GM23338 (cell line): Measurements from ENCODE around the gene ACTL6B. TPM values are rescaled to one million over a fixed set of nuclear protein-coding genes. Genes with fewer than 3 reads are reported as not detected.

Experiments
- ATAC-seq: fragments of 200-7000 bp; cut with Tn5 transposase; 3 replicates; pipeline ENCODE4 v1.9.1; 2020
- DNase-seq: peaks from one replicate; pipeline ENCODE4 v3.0.0-alpha.2; 2015; ENCODE audit warnings: low spot score
- H2AFZ ChIP-seq: fragments of 200-600 bp; sonication (generic); 2 replicates; pipeline ENCODE4 v1.8.0; 2016; ENCODE audit warnings: antibody characterized with exemption, mild to moderate bottlenecking, moderate library complexity
- H3F3A ChIP-seq: fragments of 200-600 bp; sonication (generic); replicated peaks from 2 replicates; pipeline ENCODE4 v1.8.0; 2017; ENCODE audit warnings: antibody characterized with exemption, mixed run types, low read depth
- H3K27ac ChIP-seq: fragments of 200-600 bp; sonication (generic); 2 replicates; pipeline ENCODE4 v1.6.1; 2016; ENCODE audit warnings: low read depth
- H3K27me3 ChIP-seq: fragments of 200-600 bp; sonication (generic); 2 replicates; pipeline ENCODE4 v1.8.0; 2016; ENCODE audit warnings: mild to moderate bottlenecking, mixed run types, moderate library complexity; ENCODE audit not compliant: insufficient read depth
- H3K36me3 ChIP-seq: fragments of 200-600 bp; sonication (generic); 2 replicates; pipeline ENCODE4 v1.8.0; 2016; ENCODE audit warnings: mild to moderate bottlenecking; ENCODE audit not compliant: insufficient read depth
- H3K4me1 ChIP-seq: fragments of 200-600 bp; sonication (generic); 2 replicates; pipeline ENCODE4 v1.8.0; 2016; ENCODE audit warnings: mild to moderate bottlenecking, moderate library complexity; ENCODE audit not compliant: insufficient read depth
- H3K4me2 ChIP-seq: fragments of 200-600 bp; sonication (generic); 2 replicates; pipeline ENCODE4 v1.7.1; 2017; ENCODE audit warnings: mixed run types
- H3K4me3 ChIP-seq: fragments of 200-600 bp; sonication (generic); 2 replicates; pipeline ENCODE4 v1.6.1; 2016; ENCODE audit warnings: mixed run types
- H3K79me2 ChIP-seq: fragments of 200-600 bp; sonication (generic); replicated peaks from 2 replicates; pipeline ENCODE4 v1.8.0; 2017; ENCODE audit warnings: mild to moderate bottlenecking; ENCODE audit not compliant: insufficient read depth
- H3K9me2 ChIP-seq: fragments of 200-600 bp; sonication (generic); 2 replicates; pipeline ENCODE4 v1.8.0; 2017; ENCODE audit not compliant: insufficient read depth
- H4K20me1 ChIP-seq: fragments of 200-600 bp; sonication (generic); replicated peaks from 2 replicates; pipeline ENCODE4 v1.8.0; 2017; ENCODE audit warnings: mild to moderate bottlenecking; ENCODE audit not compliant: insufficient read depth
- H3K27ac Mint-ChIP-seq: 2 replicates; pipeline ENCODE4 v1.8.0; 2020; ENCODE audit warnings: inconsistent platforms, mild to moderate bottlenecking, moderate library complexity, mixed read lengths
- H3K27me3 Mint-ChIP-seq: 3 replicates; pipeline ENCODE4 v1.8.0; 2022; ENCODE audit warnings: low read depth, mild to moderate bottlenecking, moderate library complexity, mixed read lengths, inconsistent platforms; ENCODE audit not compliant: insufficient read depth, poor library complexity
- H3K36me3 Mint-ChIP-seq: 3 replicates; pipeline ENCODE4 v1.8.0; 2021; ENCODE audit warnings: low read depth, mild to moderate bottlenecking, inconsistent platforms, moderate library complexity, mixed read lengths
- H3K4me1 Mint-ChIP-seq: 3 replicates; pipeline ENCODE4 v1.8.0; 2020; ENCODE audit warnings: mild to moderate bottlenecking, inconsistent platforms, mixed read lengths
- H3K4me3 Mint-ChIP-seq: 3 replicates; pipeline ENCODE4 v1.8.0; 2021; ENCODE audit warnings: moderate library complexity, mild to moderate bottlenecking, inconsistent platforms, mixed read lengths
- H3K9me3 Mint-ChIP-seq: 3 replicates; pipeline ENCODE4 v1.8.0; 2020; ENCODE audit warnings: moderate library complexity, mild to moderate bottlenecking, inconsistent platforms, mixed read lengths
- CREB1 ChIP-seq: fragments of 250-450 bp; sonication (Bioruptor Pico); IDR thresholded peaks from 2 replicates; pipeline ENCODE4 v1.5.0; 2020; ENCODE audit warnings: low read depth, mild to moderate bottlenecking, moderate library complexity
- EZH2 ChIP-seq: fragments of 200-600 bp; sonication (generic); IDR thresholded peaks from one replicate; pipeline ENCODE4 v1.8.0; 2017; ENCODE audit warnings: antibody characterized with exemption, mild to moderate bottlenecking, low read depth; ENCODE audit not compliant: unreplicated experiment
- EZH2phosphoT487 ChIP-seq: fragments of 200-600 bp; sonication (generic); IDR thresholded peaks from one replicate; pipeline ENCODE4 v1.8.1; 2018; ENCODE audit warnings: antibody characterized with exemption; ENCODE audit not compliant: unreplicated experiment
- JUNB ChIP-seq: IDR thresholded peaks from one replicate; pipeline ENCODE4 v1.6.1; 2016; ENCODE audit warnings: antibody characterized with exemption; ENCODE audit not compliant: unreplicated experiment
- NANOG ChIP-seq: IDR thresholded peaks from 2 replicates; pipeline ENCODE4 v1.6.1; 2016; ENCODE audit warnings: antibody characterized with exemption, borderline replicate concordance
- POLR2AphosphoS5 ChIP-seq: IDR thresholded peaks from 2 replicates; pipeline ENCODE4 v1.6.1; 2016; ENCODE audit warnings: antibody characterized with exemption, low read depth
- STAT1 ChIP-seq: IDR thresholded peaks from one replicate; pipeline ENCODE4 v1.6.1; 2016; ENCODE audit warnings: antibody characterized with exemption; ENCODE audit not compliant: unreplicated experiment
- ZNF114 ChIP-seq: fragments of 250-450 bp; sonication (Bioruptor Pico); IDR thresholded peaks from 2 replicates; pipeline ENCODE4 v1.5.0; 2020; ENCODE audit warnings: mild to moderate bottlenecking, moderate library complexity
- ZNF331 ChIP-seq: fragments of 250-450 bp; sonication (Bioruptor Pico); IDR thresholded peaks from 2 replicates; pipeline ENCODE4 v1.5.0; 2020; ENCODE audit warnings: low read depth, mild to moderate bottlenecking, moderate library complexity
- polyA plus RNA-seq: library from polyadenylated mRNA; unstranded; fragments of >200 nt; fragmentation: Nextera tagmentation; extraction: Ambion mirVana; gene quantifications from 2 replicates; pipeline ENCODE4 v1.2.1, GENCODE V29; 2016
- total RNA-seq: library from RNA; depleted of rRNA; stranded (reverse); fragments of >200 nt; shearing (Covaris generic); gene quantifications from 2 replicates; pipeline ENCODE4 v1.2.3, GENCODE V29; 2014
- TF ChIP-seq, protein P1 (sequence below): fragments of 250-450 bp; sonication (Bioruptor Pico); IDR thresholded peaks from 2 replicates; pipeline ENCODE4 v1.5.0; 2020; ENCODE audit warnings: mild to moderate bottlenecking, moderate library complexity
- TF ChIP-seq, protein P2 (sequence below): IDR thresholded peaks from one replicate; pipeline ENCODE4 v1.6.1; 2018; ENCODE audit warnings: antibody characterized with exemption; ENCODE audit not compliant: unreplicated experiment

Gene ACTL6B
- total and polyA plus RNA-seq, 2 experiments from 2014 or later: 0.69 to 2.5 TPM

DNA sequence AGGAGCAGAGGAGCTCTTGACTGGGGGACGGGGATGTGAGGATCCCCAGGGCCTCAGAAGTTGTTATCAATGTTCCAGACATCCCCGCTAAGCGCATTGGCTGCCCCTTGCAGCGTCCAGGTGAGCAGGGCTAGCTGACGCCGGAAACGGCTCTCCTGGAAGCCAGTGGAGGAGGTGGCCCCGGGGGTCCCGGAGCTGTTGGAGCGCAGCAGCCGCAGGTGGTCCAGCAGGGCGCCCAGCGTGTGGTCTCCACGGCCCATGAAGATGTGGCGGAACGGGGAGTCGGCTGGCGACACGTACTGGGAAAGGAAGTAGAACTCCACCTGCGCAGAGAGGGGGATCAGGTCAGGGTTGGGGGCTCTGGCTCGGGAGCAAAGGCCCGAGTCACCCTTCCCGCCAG is 35.4 kb downstream of the ACTL6B start:
- DNase-seq (no peak), ATAC-seq (no peak)
- Mint-ChIP-seq H3K27ac (peak overlapping the region; percentile 20), H3K4me1 (peaks cover 2% of the 10 kb centered on the region; the same call in 2 of the 3 replicates), H3K4me3 (no peak overlapping the region), H3K36me3 (no peaks in the 10 kb centered on the region), H3K27me3 (peaks cover 18% of the 10 kb centered on the region), H3K9me3 (no peaks in the 10 kb centered on the region)
- no peak overlapping the region for H3K27ac ChIP-seq
- no peaks in the 10 kb centered on the region for H3K79me2 ChIP-seq
- H3K9me2 ChIP-seq: no peaks in the 10 kb centered on the region
- H3K36me3 ChIP-seq: no peaks in the 10 kb centered on the region
- H3K27me3 ChIP-seq: peaks cover 4% of the 10 kb centered on the region; the same call in 1 of the 2 replicates
- no peak overlapping the region for H3K4me3 ChIP-seq
- H2AFZ ChIP-seq: no peak overlapping the region
- no peak for TF ChIP-seq CREB1 (CRISPR knock-in tag)
- TF ChIP-seq POLR2AphosphoS5: no peak
- TF ChIP-seq EZH2: no peak
- TF ChIP-seq EZH2phosphoT487: no peak
- TF ChIP-seq ZNF331 (CRISPR knock-in tag): no peak
- TF ChIP-seq, protein P1, sequence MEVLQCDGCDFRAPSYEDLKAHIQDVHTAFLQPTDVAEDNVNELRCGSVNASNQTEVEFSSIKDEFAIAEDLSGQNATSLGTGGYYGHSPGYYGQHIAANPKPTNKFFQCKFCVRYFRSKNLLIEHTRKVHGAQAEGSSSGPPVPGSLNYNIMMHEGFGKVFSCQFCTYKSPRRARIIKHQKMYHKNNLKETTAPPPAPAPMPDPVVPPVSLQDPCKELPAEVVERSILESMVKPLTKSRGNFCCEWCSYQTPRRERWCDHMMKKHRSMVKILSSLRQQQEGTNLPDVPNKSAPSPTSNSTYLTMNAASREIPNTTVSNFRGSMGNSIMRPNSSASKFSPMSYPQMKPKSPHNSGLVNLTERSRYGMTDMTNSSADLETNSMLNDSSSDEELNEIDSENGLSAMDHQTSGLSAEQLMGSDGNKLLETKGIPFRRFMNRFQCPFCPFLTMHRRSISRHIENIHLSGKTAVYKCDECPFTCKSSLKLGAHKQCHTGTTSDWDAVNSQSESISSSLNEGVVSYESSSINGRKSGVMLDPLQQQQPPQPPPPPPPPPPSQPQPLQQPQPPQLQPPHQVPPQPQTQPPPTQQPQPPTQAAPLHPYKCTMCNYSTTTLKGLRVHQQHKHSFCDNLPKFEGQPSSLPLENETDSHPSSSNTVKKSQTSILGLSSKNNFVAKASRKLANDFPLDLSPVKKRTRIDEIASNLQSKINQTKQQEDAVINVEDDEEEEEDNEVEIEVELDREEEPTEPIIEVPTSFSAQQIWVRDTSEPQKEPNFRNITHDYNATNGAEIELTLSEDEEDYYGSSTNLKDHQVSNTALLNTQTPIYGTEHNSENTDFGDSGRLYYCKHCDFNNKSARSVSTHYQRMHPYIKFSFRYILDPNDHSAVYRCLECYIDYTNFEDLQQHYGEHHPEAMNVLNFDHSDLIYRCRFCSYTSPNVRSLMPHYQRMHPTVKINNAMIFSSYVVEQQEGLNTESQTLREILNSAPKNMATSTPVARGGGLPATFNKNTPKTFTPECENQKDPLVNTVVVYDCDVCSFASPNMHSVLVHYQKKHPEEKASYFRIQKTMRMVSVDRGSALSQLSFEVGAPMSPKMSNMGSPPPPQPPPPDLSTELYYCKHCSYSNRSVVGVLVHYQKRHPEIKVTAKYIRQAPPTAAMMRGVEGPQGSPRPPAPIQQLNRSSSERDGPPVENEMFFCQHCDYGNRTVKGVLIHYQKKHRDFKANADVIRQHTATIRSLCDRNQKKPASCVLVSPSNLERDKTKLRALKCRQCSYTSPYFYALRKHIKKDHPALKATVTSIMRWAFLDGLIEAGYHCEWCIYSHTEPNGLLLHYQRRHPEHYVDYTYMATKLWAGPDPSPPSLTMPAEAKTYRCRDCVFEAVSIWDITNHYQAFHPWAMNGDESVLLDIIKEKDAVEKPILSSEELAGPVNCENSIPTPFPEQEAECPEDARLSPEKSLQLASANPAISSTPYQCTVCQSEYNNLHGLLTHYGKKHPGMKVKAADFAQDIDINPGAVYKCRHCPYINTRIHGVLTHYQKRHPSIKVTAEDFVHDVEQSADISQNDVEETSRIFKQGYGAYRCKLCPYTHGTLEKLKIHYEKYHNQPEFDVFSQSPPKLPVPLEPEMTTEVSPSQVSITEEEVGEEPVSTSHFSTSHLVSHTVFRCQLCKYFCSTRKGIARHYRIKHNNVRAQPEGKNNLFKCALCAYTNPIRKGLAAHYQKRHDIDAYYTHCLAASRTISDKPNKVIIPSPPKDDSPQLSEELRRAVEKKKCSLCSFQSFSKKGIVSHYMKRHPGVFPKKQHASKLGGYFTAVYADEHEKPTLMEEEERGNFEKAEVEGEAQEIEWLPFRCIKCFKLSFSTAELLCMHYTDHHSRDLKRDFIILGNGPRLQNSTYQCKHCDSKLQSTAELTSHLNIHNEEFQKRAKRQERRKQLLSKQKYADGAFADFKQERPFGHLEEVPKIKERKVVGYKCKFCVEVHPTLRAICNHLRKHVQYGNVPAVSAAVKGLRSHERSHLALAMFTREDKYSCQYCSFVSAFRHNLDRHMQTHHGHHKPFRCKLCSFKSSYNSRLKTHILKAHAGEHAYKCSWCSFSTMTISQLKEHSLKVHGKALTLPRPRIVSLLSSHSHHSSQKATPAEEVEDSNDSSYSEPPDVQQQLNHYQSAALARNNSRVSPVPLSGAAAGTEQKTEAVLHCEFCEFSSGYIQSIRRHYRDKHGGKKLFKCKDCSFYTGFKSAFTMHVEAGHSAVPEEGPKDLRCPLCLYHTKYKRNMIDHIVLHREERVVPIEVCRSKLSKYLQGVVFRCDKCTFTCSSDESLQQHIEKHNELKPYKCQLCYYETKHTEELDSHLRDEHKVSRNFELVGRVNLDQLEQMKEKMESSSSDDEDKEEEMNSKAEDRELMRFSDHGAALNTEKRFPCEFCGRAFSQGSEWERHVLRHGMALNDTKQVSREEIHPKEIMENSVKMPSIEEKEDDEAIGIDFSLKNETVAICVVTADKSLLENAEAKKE (CRISPR knock-in tag): no peak
- TF ChIP-seq JUNB: no peak
- TF ChIP-seq STAT1: no peak
- TF ChIP-seq NANOG: no peak
- TF ChIP-seq, protein P2, sequence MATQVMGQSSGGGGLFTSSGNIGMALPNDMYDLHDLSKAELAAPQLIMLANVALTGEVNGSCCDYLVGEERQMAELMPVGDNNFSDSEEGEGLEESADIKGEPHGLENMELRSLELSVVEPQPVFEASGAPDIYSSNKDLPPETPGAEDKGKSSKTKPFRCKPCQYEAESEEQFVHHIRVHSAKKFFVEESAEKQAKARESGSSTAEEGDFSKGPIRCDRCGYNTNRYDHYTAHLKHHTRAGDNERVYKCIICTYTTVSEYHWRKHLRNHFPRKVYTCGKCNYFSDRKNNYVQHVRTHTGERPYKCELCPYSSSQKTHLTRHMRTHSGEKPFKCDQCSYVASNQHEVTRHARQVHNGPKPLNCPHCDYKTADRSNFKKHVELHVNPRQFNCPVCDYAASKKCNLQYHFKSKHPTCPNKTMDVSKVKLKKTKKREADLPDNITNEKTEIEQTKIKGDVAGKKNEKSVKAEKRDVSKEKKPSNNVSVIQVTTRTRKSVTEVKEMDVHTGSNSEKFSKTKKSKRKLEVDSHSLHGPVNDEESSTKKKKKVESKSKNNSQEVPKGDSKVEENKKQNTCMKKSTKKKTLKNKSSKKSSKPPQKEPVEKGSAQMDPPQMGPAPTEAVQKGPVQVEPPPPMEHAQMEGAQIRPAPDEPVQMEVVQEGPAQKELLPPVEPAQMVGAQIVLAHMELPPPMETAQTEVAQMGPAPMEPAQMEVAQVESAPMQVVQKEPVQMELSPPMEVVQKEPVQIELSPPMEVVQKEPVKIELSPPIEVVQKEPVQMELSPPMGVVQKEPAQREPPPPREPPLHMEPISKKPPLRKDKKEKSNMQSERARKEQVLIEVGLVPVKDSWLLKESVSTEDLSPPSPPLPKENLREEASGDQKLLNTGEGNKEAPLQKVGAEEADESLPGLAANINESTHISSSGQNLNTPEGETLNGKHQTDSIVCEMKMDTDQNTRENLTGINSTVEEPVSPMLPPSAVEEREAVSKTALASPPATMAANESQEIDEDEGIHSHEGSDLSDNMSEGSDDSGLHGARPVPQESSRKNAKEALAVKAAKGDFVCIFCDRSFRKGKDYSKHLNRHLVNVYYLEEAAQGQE: no peak
- no peak for TF ChIP-seq ZNF114
- 0 out of 2 replicates have a peak, but pooled peaks cover 2% of the 10 kb centered on the region for H3F3A ChIP-seq
- H3K4me2 ChIP-seq: no peak overlapping the region
- no peaks in the 10 kb centered on the region for H4K20me1 ChIP-seq
- H3K4me1 ChIP-seq: peaks cover 4% of the 10 kb centered on the region
